Effector memory CD8-positive, alpha-beta T cell (primary cell): ENCODE measurements around the gene CAMKK2.
A peak's percentile ranks its signal among the peaks of the same experiment; 100 is the strongest.
"Not testable (repeated sequence)": the region's sequence is repeated elsewhere in the genome, so short reads cannot be mapped to it uniquely, and the experiment has no call there.

Experiments
- ATAC-seq: fragments of 150-1000 bp; cut with Tn5 transposase; replicated peaks from 2 replicates; pipeline ENCODE4 v1.10.0; 2021; ENCODE audit warnings: mild to moderate bottlenecking, moderate library complexity
- DNase-seq, 3 experiments: peaks; one replicate each; pipeline ENCODE4 v3.0.0; 2021
- H3K27ac Mint-ChIP-seq, 2 donors: one replicate each; pipeline ENCODE4 v1.8.0; 2022; ENCODE audit warnings: mild to moderate bottlenecking in 2 of 2, mixed read lengths in 2 of 2, moderate library complexity in 2 of 2
- H3K27me3 Mint-ChIP-seq, 2 donors: one replicate each; pipeline ENCODE4 v1.8.0; 2022; ENCODE audit warnings: mixed read lengths in 2 of 2
- H3K36me3 Mint-ChIP-seq: one replicate; pipeline ENCODE4 v1.8.0; 2022; ENCODE audit warnings: mild to moderate bottlenecking, moderate library complexity, mixed read lengths; ENCODE audit not compliant: insufficient read depth
- H3K4me1 Mint-ChIP-seq, 2 donors: one replicate each; pipeline ENCODE4 v1.8.0; 2022; ENCODE audit warnings: low read depth in 2 of 2, mixed read lengths in 2 of 2
- H3K4me3 Mint-ChIP-seq, 2 donors: one replicate each; pipeline ENCODE4 v1.8.0; 2022; ENCODE audit warnings: mild to moderate bottlenecking in 2 of 2, mixed read lengths in 2 of 2, moderate library complexity in 2 of 2
- H3K9me3 Mint-ChIP-seq, 2 donors: one replicate each; pipeline ENCODE4 v1.8.0; 2022; ENCODE audit warnings: mixed read lengths in 2 of 2

CAMKK2 gene

GRCh38 chr12:121216102-121216501 lies 80.4 kb downstream of the CAMKK2 start:
- H3K27ac Mint-ChIP-seq = no peak overlapping the region
- peaks cover 15% of the 10 kb centered on the region for H3K36me3 Mint-ChIP-seq
- DNase-seq (no peak), ATAC-seq (no peak)
- no peaks in the 10 kb centered on the region for H3K9me3 Mint-ChIP-seq
- H3K4me1 Mint-ChIP-seq = peaks cover 15 to 18% of the 10 kb centered on the region in 2 donors
- H3K4me3 Mint-ChIP-seq = no peak overlapping the region
- no peaks in the 10 kb centered on the region for H3K27me3 Mint-ChIP-seq

GRCh38 chr12:121214855-121215745 lies 81.4 kb downstream of the CAMKK2 start:
- H3K4me1 Mint-ChIP-seq = peaks cover 19 to 23% of the 10 kb centered on the region in 2 donors
- H3K36me3 Mint-ChIP-seq = peaks cover 22% of the 10 kb centered on the region
- peak; percentile 11 for ATAC-seq
- peak overlapping the region; percentile 73 to 88 for H3K27ac Mint-ChIP-seq
- H3K27me3 Mint-ChIP-seq = no peaks in the 10 kb centered on the region
- no peaks in the 10 kb centered on the region for H3K9me3 Mint-ChIP-seq
- H3K4me3 Mint-ChIP-seq = peak overlapping the region; percentile 32 to 33
- no peak for DNase-seq

- ATAC-seq (no peak), DNase-seq (no peak)
- Mint-ChIP-seq H3K9me3 (no peaks in the 10 kb centered on the region), H3K36me3 (peaks cover 22% of the 10 kb centered on the region), H3K4me3 (peak overlapping the region; percentile 32 to 33), H3K4me1 (peaks cover 19 to 23% of the 10 kb centered on the region in 2 donors), H3K27me3 (no peaks in the 10 kb centered on the region), H3K27ac (peak overlapping the region; percentile 73 to 88)
Observed at GRCh38 chr12:121214166-121214777, 82.2 kb downstream of the CAMKK2 start.

- ATAC-seq (no peak), DNase-seq (no peak)
- Mint-ChIP-seq H3K36me3 (peaks cover 22% of the 10 kb centered on the region), H3K4me3 (no peak overlapping the region), H3K27ac (peak overlapping the region in 1 of 2 donors; percentile 66), H3K9me3 (no peaks in the 10 kb centered on the region), H3K27me3 (no peaks in the 10 kb centered on the region), H3K4me1 (peaks cover 17 to 23% of the 10 kb centered on the region in 2 donors)
Observed at GRCh38 chr12:121212875-121213274, 83.6 kb downstream of the CAMKK2 start.

- ATAC-seq (peak; percentile 83), DNase-seq (peak; percentile 82 to 85 (median 84))
- H3K4me1 Mint-ChIP-seq = peaks cover 13 to 17% of the 10 kb centered on the region in 2 donors
- peak within 1 kb of the TSS; percentile 97 to 98 for H3K27ac Mint-ChIP-seq
- no peaks in the 10 kb centered on the region for H3K9me3 Mint-ChIP-seq
- no peaks in the 10 kb centered on the region for H3K27me3 Mint-ChIP-seq
- peak within 1 kb of the TSS; percentile 91 to 94 for H3K4me3 Mint-ChIP-seq
- H3K36me3 Mint-ChIP-seq = peaks cover 19% of the 10 kb centered on the region
Observed at GRCh38 chr12:121209624-121210572, 86.6 kb downstream of the CAMKK2 start, which contains the start of gene P2RX4. P2RX4 (plus strand) TSS chr12:121210129; CDS start chr12:121210165, 36 bp downstream.

GRCh38 chr12:121209221-121209620 lies 87.3 kb downstream of the CAMKK2 start:
- Mint-ChIP-seq H3K27me3 (no peaks in the 10 kb centered on the region), H3K4me1 (peaks cover 7 to 11% of the 10 kb centered on the region in 2 donors), H3K36me3 (peaks cover 19% of the 10 kb centered on the region), H3K9me3 (no peaks in the 10 kb centered on the region), H3K4me3 (peak overlapping the region; percentile 91 to 94), H3K27ac (peak overlapping the region; percentile 97 to 98)
- no peak for ATAC-seq
- DNase-seq = no peak

GRCh38 chr12:121208571-121208970 lies 87.9 kb downstream of the CAMKK2 start:
- Mint-ChIP-seq H3K36me3 (peaks cover 19% of the 10 kb centered on the region), H3K27ac (peak overlapping the region; percentile 97 to 98), H3K4me3 (peak overlapping the region; percentile 91 to 94)
- not testable (repeated sequence) for H3K9me3 Mint-ChIP-seq, ATAC-seq, DNase-seq, H3K4me1 Mint-ChIP-seq, H3K27me3 Mint-ChIP-seq

- Mint-ChIP-seq H3K9me3 (no peaks in the 10 kb centered on the region), H3K36me3 (peaks cover 2% of the 10 kb centered on the region), H3K27me3 (no peaks in the 10 kb centered on the region), H3K4me3 (no peak overlapping the region), H3K27ac (no peak overlapping the region), H3K4me1 (peaks cover 0 to under 1% of the 10 kb centered on the region in 2 donors)
- no peak for DNase-seq
- no peak for ATAC-seq
Observed at GRCh38 chr12:121205491-121205890, 91.0 kb downstream of the CAMKK2 start.

- no peak overlapping the region for H3K4me3 Mint-ChIP-seq
- H3K27ac Mint-ChIP-seq = no peak overlapping the region
- H3K4me1 Mint-ChIP-seq = no peaks in the 10 kb centered on the region
- ATAC-seq (no peak), DNase-seq (no peak)
- H3K9me3 Mint-ChIP-seq = no peaks in the 10 kb centered on the region
- no peaks in the 10 kb centered on the region for H3K27me3 Mint-ChIP-seq
- H3K36me3 Mint-ChIP-seq = no peaks in the 10 kb centered on the region
Observed at GRCh38 chr12:121203482-121203881, 93.0 kb downstream of the CAMKK2 start.

- no peaks in the 10 kb centered on the region for H3K9me3 Mint-ChIP-seq
Observed at GRCh38 chr12:121202407-121203355, 93.8 kb downstream of the CAMKK2 start.

GRCh38 chr12:121201140-121201539 lies 95.4 kb downstream of the CAMKK2 start:
- not testable (repeated sequence) for H3K4me3 Mint-ChIP-seq, H3K27me3 Mint-ChIP-seq, DNase-seq, H3K27ac Mint-ChIP-seq, H3K36me3 Mint-ChIP-seq, H3K4me1 Mint-ChIP-seq, H3K9me3 Mint-ChIP-seq, ATAC-seq

More at GRCh38 chr12:121202407-121203355, 93.8 kb downstream of the CAMKK2 start:
- Mint-ChIP-seq H3K4me3 (no peak overlapping the region), H3K27me3 (no peaks in the 10 kb centered on the region), H3K36me3 (no peaks in the 10 kb centered on the region), H3K27ac (peak overlapping the region in 1 of 2 donors; percentile 23), H3K4me1 (no peaks in the 10 kb centered on the region)
- ATAC-seq = no peak
- DNase-seq = no peak

- Mint-ChIP-seq H3K36me3 (no peaks in the 10 kb centered on the region), H3K4me1 (no peaks in the 10 kb centered on the region), H3K27me3 (no peaks in the 10 kb centered on the region), H3K9me3 (no peaks in the 10 kb centered on the region), H3K27ac (no peak overlapping the region), H3K4me3 (no peak overlapping the region)
- DNase-seq (no peak), ATAC-seq (no peak)
Observed at GRCh38 chr12:121198949-121199348, 97.6 kb downstream of the CAMKK2 start.
